NCI-H526 (cell line): Measurements from ENCODE around the gene VASH1.
A peak's percentile ranks its signal among the peaks of the same experiment; 100 is the strongest.

Experiments used
- DNase-seq, 2 experiments: peaks; one replicate each; lab custom pipeline; 2025; lab: John Stamatoyannopoulos, UW

VASH1 gene

GRCh38 chr14:76742966-76743365 lies 18.3 kb upstream of the VASH1 start:
- DNase-seq, result no peak

- DNase-seq, result no peak
Observed at GRCh38 chr14:76752744-76753143, 8.5 kb upstream of the VASH1 start.

- no peak for DNase-seq
Observed at GRCh38 chr14:76753541-76754198, 7.6 kb upstream of the VASH1 start.

- DNase-seq, result no peak
Observed at GRCh38 chr14:76754586-76754985, 6.7 kb upstream of the VASH1 start.

GRCh38 chr14:76755610-76756370 lies 5.5 kb upstream of the VASH1 start:
- no peak for DNase-seq

- no peak for DNase-seq
Observed at GRCh38 chr14:76756371-76756750, 4.9 kb upstream of the VASH1 start.

- no peak for DNase-seq
Observed at GRCh38 chr14:76759589-76759988, 1.7 kb upstream of the VASH1 start.

- no peak for DNase-seq
Observed at GRCh38 chr14:76760331-76761135, 735 bp upstream of the VASH1 start.

GRCh38 chr14:76761960-76762410 lies 717 bp downstream of the VASH1 start:
- DNase-seq, result no peak

- no peak for DNase-seq
Observed at GRCh38 chr14:76762411-76763095, 1.3 kb downstream of the VASH1 start.

GRCh38 chr14:76763096-76764041 lies 2.1 kb downstream of the VASH1 start:
- no peak for DNase-seq

- no peak for DNase-seq
Observed at GRCh38 chr14:76765461-76765931, 4.2 kb downstream of the VASH1 start.

GRCh38 chr14:76767681-76768656 lies 6.7 kb downstream of the VASH1 start:
- peak in 1 of 2 experiments; percentile 47 for DNase-seq

- no peak for DNase-seq
Observed at GRCh38 chr14:76768671-76769500, 7.6 kb downstream of the VASH1 start.

GRCh38 chr14:76769636-76770292 lies 8.5 kb downstream of the VASH1 start:
- no peak for DNase-seq

GRCh38 chr14:76770521-76771436 lies 9.5 kb downstream of the VASH1 start:
- no peak for DNase-seq

- no peak for DNase-seq
Observed at GRCh38 chr14:76771437-76771980, 10.2 kb downstream of the VASH1 start.
